Esophagus muscularis mucosa (tissue), 4 donors: ENCODE data around the gene MAGI2.

Source experiments
- EP300 ChIP-seq: sonication (generic); formaldehyde crosslinking; IDR thresholded peaks from one replicate; pipeline ENCODE4 v1.6.1; 2017; ENCODE audit warnings: antibody characterized with exemption
- POLR2A ChIP-seq: fragments of 450-650 bp; IDR thresholded peaks from one replicate; pipeline ENCODE4 v1.6.1; 2017; ENCODE audit warnings: antibody characterized with exemption, moderate library complexity, mild to moderate bottlenecking, low read depth
- TF ChIP-seq, protein P1 (sequence below), 3 experiments: fragments of 200-600 bp in 2 of 3; fragments of 450-650 bp in 1 of 3; sonication (generic) in 2 of 3; IDR thresholded peaks; one replicate each; pipeline ENCODE4 v1.5.1; 2017 to 2019; ENCODE audit warnings: antibody characterized with exemption in 3 of 3, mild to moderate bottlenecking in 2 of 3, moderate library complexity in 1 of 3

DNA sequence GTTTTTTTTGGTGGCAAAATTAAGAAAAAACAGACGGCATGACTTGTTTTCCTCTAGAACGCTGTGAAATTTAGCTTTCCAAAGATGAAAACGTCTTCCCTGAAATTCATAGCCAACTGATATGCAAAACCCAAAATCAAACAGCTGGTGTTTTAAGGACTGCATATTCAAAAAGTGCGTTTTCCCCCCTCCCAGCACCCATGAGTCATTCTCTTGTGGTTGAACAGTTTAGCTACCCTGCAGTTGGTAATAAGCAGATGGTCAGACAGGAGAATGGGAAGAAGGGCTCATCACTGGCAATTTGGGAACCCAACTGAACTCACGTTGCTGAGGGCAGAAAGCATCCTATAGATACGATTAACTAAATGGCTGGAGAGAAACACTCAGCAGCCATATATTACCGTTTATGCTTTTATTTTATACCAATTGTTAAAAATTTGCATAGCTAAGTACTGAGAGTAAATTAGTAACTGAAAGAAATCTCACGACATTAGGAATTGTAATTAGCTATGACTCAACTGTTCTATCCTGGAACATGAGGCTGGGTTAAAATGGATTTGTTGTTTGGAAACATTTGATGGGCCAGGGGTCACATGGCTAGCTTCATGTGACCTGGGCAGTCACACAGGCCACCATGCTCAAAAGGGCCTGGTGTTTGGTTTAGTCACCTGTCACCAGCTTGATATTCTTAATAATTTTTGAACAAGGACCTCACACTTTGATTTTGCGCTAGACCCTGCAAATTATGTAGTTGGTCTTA is 1311.8 kb downstream of the MAGI2 start:
- TF ChIP-seq, protein P1, sequence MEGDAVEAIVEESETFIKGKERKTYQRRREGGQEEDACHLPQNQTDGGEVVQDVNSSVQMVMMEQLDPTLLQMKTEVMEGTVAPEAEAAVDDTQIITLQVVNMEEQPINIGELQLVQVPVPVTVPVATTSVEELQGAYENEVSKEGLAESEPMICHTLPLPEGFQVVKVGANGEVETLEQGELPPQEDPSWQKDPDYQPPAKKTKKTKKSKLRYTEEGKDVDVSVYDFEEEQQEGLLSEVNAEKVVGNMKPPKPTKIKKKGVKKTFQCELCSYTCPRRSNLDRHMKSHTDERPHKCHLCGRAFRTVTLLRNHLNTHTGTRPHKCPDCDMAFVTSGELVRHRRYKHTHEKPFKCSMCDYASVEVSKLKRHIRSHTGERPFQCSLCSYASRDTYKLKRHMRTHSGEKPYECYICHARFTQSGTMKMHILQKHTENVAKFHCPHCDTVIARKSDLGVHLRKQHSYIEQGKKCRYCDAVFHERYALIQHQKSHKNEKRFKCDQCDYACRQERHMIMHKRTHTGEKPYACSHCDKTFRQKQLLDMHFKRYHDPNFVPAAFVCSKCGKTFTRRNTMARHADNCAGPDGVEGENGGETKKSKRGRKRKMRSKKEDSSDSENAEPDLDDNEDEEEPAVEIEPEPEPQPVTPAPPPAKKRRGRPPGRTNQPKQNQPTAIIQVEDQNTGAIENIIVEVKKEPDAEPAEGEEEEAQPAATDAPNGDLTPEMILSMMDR (IDR thresholded peaks at IDR 0.05), result no peak
- TF ChIP-seq POLR2A (no peak), EP300 (no peak)
